ENCODE measurements around the gene RBM38.

- TF ChIP-seq, protein P1, sequence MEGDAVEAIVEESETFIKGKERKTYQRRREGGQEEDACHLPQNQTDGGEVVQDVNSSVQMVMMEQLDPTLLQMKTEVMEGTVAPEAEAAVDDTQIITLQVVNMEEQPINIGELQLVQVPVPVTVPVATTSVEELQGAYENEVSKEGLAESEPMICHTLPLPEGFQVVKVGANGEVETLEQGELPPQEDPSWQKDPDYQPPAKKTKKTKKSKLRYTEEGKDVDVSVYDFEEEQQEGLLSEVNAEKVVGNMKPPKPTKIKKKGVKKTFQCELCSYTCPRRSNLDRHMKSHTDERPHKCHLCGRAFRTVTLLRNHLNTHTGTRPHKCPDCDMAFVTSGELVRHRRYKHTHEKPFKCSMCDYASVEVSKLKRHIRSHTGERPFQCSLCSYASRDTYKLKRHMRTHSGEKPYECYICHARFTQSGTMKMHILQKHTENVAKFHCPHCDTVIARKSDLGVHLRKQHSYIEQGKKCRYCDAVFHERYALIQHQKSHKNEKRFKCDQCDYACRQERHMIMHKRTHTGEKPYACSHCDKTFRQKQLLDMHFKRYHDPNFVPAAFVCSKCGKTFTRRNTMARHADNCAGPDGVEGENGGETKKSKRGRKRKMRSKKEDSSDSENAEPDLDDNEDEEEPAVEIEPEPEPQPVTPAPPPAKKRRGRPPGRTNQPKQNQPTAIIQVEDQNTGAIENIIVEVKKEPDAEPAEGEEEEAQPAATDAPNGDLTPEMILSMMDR (conservative IDR thresholded peaks at IDR 0.05; ENCODE audit: low read depth, low read length), result no peak
- no peak for TF ChIP-seq EZH2phosphoT487 (IDR thresholded peaks at IDR 0.05; ENCODE audit: borderline replicate concordance, low read length)
- no peak for TF ChIP-seq EZH2 (IDR thresholded peaks at IDR 0.05; ENCODE audit: low read length, unreplicated experiment)
Observed at GRCh38 chr20:57405236-57406016, 14.2 kb downstream of the RBM38 start.

All from PC-3 (cell line).